Retinal pigment epithelial cell (primary cell): ENCODE results near the gene CR1L.

Experiments
- DNase-seq: peaks from one replicate; pipeline ENCODE4 v3.0.0-alpha.2; 2010; ENCODE audit warnings: low read depth
- H3K4me3 ChIP-seq: 2 replicates; pipeline ENCODE4 v1.5.1; 2011; ENCODE audit warnings: mild to moderate bottlenecking, low read length, control low read depth, moderate library complexity
- CTCF ChIP-seq: conservative IDR thresholded peaks from 2 replicates; pipeline ENCODE4 v1.5.1; 2011; ENCODE audit warnings: low read depth, low read length, control low read depth, inconsistent platforms

The CR1L gene

DNA sequence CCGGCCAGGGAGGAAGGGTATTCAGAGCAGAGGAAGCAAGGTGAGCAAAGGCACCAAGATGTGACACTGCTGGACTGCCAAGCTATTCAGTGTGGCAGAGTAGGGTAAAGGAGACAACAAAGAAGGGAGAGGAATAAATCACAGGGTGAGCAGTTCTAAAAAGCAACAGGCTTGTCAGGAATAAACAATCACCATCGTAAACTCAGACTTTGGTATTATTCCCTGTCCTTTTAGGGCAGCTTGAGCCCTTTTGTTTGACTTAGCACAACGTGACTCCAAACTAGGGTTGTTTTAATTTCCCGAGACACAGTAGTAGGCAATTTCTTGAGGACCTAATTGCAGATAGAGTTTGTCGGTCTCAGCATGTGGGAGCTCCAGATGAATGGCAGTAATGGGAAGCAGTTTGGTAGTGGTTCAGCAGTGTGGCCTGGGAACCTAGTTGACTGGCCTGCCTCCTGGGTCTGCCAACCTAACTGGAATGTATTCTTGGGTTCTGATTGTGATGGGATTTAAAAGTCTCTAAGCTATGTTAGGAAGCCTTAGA is 4.3 kb downstream of the CR1L start:
- no peak overlapping the region for H3K4me3 ChIP-seq
- DNase-seq, result no peak
- no peak for TF ChIP-seq CTCF

DNA sequence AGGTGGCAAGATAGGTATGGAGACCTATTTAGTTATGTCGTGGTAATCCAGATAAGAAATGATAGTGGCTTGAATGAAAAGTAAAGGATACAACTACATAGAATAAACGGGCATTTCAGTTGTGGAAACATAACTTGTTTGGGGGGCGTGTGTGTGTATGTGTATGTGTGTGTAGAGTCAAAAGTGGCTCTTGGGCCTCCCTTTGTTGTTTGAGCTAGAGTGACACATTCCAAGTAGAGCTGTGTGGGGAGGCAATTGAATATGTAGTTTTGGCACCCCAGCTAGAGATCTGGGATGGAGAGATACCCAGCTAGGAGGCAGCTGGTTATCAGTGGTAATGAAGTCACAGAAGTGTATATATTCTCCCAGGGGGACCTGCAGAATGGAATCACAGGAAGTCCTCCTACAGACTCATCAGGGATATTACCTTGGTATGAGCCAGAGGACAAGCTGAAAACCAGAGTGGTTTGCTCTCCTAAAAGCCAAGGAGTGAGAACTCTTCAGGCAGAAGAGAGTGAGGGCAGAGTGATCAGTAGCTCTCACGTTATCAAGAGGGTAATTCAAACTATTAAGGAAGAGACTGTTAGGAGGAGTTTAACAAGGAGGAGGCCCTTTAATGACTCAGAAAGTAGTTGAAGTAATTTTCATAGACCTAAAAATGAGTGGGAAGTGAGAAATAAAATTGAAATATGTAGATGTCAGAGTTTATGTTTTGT is 5.1 kb downstream of the CR1L start:
- TF ChIP-seq CTCF, result no peak
- no peak for DNase-seq
- H3K4me3 ChIP-seq, result no peak overlapping the region

- DNase-seq, result no peak
- TF ChIP-seq CTCF, result no peak
- H3K4me3 ChIP-seq, result no peak overlapping the region
Measured at GRCh38 chr1:207651583-207651982, 6.7 kb downstream of the CR1L start.

- TF ChIP-seq CTCF, result peak; percentile 30
- H3K4me3 ChIP-seq, result no peak overlapping the region
- DNase-seq, result no peak
Measured at GRCh38 chr1:207654320-207654719, 9.4 kb downstream of the CR1L start.

GRCh38 chr1:207658408-207658807 is 13.5 kb downstream of the CR1L start:
- TF ChIP-seq CTCF, result no peak
- no peak overlapping the region for H3K4me3 ChIP-seq
- DNase-seq, result no peak

GRCh38 chr1:207658904-207659485 is 14.1 kb downstream of the CR1L start:
- DNase-seq, result no peak
- no peak for TF ChIP-seq CTCF
- no peak overlapping the region for H3K4me3 ChIP-seq
